Measurements from ENCODE around the gene HAS3. TPM values are rescaled to one million over a fixed set of nuclear protein-coding genes. Genes with fewer than 3 reads are reported as not detected.

HAS3 gene
- total and polyA plus RNA-seq, 8 donors: 1.1 to 10.3 (median 5.8) TPM; not detected in 1

DNA sequence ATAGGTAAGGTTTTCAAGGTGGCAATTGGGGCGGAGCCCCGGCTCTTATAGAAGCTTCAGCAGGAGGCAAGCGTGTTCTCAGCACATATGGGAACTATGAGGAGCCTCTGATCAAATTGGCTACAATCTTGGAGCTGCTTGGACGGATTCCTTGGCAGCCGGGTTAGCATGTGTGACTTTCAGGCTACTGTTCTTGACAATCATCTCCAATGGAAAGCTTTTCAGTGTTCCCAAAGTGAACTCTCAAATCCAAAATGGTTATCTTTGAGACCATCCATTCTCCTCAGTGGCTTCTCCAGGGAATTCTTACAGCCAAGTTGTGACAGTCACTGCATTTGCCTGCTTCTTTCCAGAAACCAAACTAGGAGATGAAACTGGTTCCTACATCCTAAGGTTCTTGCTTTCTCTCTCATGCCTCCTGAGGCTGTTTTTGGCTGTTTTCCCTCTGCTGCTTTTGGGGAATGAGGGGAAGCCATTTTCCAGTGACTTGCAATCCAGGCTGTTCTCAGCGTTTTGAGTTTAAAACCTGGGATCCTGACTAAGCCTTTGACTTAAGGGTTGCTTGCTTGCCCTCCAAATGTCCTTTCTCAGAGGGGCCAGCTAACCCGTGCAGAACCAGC is 10.9 kb downstream of the HAS3 start:
- no peak for TF ChIP-seq POLR2A (IDR thresholded peaks at IDR 0.05)
- Histone ChIP-seq H3K27me3 (no peaks in the 10 kb centered on the region), H3K27ac (no peak overlapping the region), H3K4me3 (no peak overlapping the region), H3K36me3 (peaks cover 49 to 91% (median 81%) of the 10 kb centered on the region in 4 donors), H3K4me1 (peaks cover 6 to 18% (median 8%) of the 10 kb centered on the region in 4 donors), H3K9me3 (no peaks in the 10 kb centered on the region)
- DNase-seq: no peak
- intact Hi-C loops (cut with DNase I; ENCODE audit: low total_unique reads): no loop called here
- 82 to 90% (median 88%) methylated on average over 7 of the region's 7 CpGs for WGBS, 5 donors

DNA sequence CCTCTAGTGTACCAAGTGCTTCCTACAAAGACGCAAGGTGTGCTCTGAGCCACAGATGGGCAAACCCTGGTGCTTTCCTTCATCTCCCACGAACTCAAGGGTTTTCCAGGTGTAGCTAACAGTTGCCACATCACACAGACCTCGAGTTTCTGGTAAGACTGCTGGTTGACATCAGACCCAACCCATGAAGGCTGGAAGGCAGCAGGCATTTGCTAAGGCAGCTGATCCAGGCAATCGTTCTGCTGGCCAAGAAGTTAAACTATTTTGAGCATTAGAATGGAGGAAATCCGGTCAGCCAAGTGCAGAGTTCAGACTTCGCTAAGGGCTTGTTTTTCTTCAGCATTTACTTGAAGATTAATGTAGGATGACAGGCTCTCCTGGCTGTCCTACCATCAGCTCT is 11.5 kb downstream of the HAS3 start:
- Histone ChIP-seq H3K4me3 (no peak overlapping the region), H3K27ac (no peak overlapping the region), H3K36me3 (peaks cover 49 to 91% (median 84%) of the 10 kb centered on the region in 4 donors), H3K4me1 (peaks cover 6 to 18% (median 8%) of the 10 kb centered on the region in 4 donors), H3K27me3 (no peaks in the 10 kb centered on the region), H3K9me3 (no peaks in the 10 kb centered on the region)
- TF ChIP-seq, protein P1, sequence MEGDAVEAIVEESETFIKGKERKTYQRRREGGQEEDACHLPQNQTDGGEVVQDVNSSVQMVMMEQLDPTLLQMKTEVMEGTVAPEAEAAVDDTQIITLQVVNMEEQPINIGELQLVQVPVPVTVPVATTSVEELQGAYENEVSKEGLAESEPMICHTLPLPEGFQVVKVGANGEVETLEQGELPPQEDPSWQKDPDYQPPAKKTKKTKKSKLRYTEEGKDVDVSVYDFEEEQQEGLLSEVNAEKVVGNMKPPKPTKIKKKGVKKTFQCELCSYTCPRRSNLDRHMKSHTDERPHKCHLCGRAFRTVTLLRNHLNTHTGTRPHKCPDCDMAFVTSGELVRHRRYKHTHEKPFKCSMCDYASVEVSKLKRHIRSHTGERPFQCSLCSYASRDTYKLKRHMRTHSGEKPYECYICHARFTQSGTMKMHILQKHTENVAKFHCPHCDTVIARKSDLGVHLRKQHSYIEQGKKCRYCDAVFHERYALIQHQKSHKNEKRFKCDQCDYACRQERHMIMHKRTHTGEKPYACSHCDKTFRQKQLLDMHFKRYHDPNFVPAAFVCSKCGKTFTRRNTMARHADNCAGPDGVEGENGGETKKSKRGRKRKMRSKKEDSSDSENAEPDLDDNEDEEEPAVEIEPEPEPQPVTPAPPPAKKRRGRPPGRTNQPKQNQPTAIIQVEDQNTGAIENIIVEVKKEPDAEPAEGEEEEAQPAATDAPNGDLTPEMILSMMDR (IDR thresholded peaks at IDR 0.05): no peak
- no peak for TF ChIP-seq EP300 (IDR thresholded peaks at IDR 0.05)
- no peak for TF ChIP-seq POLR2A (IDR thresholded peaks at IDR 0.05)
- no peak for TF ChIP-seq POLR2AphosphoS5 (IDR thresholded peaks at IDR 0.05)
- intact Hi-C loops (cut with DNase I; ENCODE audit: low total_unique reads): no loop called here
- peak in 1 of 2 donors; percentile 5 for DNase-seq
- 68 to 78% (median 72%) methylated on average over 6 of the region's 6 CpGs for WGBS, 5 donors

DNA sequence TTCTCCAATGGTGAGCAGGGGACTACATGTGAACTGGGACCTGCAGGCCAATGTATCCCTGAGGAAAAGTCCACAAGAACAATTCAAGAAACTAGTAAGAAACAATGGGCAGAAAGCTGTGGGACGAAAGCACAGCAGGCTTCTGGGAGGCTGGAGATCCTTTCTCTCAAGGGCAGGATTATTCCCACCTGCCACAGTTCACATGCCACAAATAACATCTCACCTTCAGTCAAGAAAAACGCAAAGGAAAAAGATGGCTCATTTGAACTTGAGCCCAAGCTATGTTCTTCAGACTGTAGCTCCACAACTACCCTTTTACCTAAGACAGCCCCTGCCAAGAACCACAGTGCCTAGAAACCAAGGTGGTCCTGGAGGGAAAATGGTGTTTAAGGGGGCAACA is 13.0 kb downstream of the HAS3 start:
- Histone ChIP-seq H3K4me3 (no peak overlapping the region), H3K36me3 (peaks cover 49 to 83% (median 79%) of the 10 kb centered on the region in 4 donors), H3K27me3 (no peaks in the 10 kb centered on the region), H3K9me3 (no peaks in the 10 kb centered on the region), H3K4me1 (peaks cover 0 to 14% (median 6%) of the 10 kb centered on the region in 4 donors), H3K27ac (no peak overlapping the region)
- WGBS, 5 donors: 84 to 94% (median 90%) methylated on average over 2 of the region's 2 CpGs
- no peak for DNase-seq
- intact Hi-C loops (cut with DNase I; ENCODE audit: low total_unique reads): no loop called here
- TF ChIP-seq POLR2A (IDR thresholded peaks at IDR 0.05) (no peak), EP300 (IDR thresholded peaks at IDR 0.05) (no peak)
- TF ChIP-seq, protein P1 (IDR thresholded peaks at IDR 0.05): no peak

DNA sequence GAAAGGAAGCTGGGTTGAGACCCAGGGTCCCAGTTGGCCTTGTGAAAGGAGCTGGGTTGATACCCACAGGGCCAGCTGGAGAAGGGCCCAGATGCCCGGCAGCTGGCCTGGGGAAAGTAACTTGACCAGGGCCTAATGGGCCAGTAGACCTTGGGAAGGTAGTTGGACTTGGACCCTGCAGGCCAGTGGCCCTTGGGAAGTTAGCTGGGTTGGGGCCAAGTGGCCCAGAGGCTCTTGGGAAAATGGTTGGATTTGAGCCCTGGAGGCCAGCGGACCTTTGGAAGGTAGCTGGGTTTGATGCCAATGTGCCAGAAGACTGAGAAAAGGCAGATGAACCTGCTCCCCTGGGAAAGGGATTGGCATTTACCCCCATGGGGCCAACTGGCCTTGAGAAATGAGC is 13.5 kb downstream of the HAS3 start:
- no peaks in the 10 kb centered on the region for H3K9me3 ChIP-seq
- intact Hi-C loops (cut with DNase I; ENCODE audit: low total_unique reads): no loop called here
- no peak overlapping the region for H3K27ac ChIP-seq
- H3K4me3 ChIP-seq: no peak overlapping the region
- H3K4me1 ChIP-seq: peaks cover 0 to 14% (median 9%) of the 10 kb centered on the region in 4 donors
- no peak for DNase-seq
- H3K27me3 ChIP-seq: no peaks in the 10 kb centered on the region
- H3K36me3 ChIP-seq: peaks cover 48 to 77% (median 74%) of the 10 kb centered on the region in 4 donors
- TF ChIP-seq, protein P1 (IDR thresholded peaks at IDR 0.05): no peak
- TF ChIP-seq POLR2AphosphoS5 (IDR thresholded peaks at IDR 0.05): no peak
- no peak for TF ChIP-seq EP300 (IDR thresholded peaks at IDR 0.05)
- TF ChIP-seq POLR2A (IDR thresholded peaks at IDR 0.05): no peak
- WGBS, 5 donors: 67 to 93% (median 76%) methylated on average over 1 to 2 of the region's 2 CpGs

DNA sequence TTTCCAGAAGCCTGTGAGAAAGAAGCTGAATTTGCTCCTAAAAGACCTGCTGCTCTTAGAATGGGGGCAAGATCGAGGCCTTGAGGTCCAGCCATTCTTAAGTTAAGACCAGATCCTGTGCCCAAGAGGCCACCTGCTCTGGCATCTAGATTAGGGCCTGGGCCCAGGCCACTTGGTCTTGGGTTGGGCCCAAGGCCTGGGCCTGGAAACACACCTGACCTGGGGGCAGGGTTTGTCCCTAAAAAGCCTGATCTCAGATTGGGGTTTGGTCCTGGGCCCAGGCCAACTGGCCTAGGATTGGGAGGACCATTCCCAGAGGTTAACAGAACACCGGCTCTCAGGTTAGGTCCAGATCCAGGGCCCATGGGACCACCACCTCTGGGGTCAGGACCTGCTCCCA is 14.1 kb downstream of the HAS3 start:
- Histone ChIP-seq H3K27me3 (no peaks in the 10 kb centered on the region), H3K27ac (no peak overlapping the region), H3K4me1 (peaks cover 0 to 17% (median 10%) of the 10 kb centered on the region in 4 donors), H3K4me3 (no peak overlapping the region), H3K36me3 (peaks cover 42 to 74% (median 71%) of the 10 kb centered on the region in 4 donors), H3K9me3 (no peaks in the 10 kb centered on the region)
- 93 to 100% (median 99%) methylated on average over 1 to 2 of the region's 2 CpGs for WGBS, 5 donors
- TF ChIP-seq, protein P1 (IDR thresholded peaks at IDR 0.05): no peak
- TF ChIP-seq POLR2A (IDR thresholded peaks at IDR 0.05) (no peak), EP300 (IDR thresholded peaks at IDR 0.05) (no peak), POLR2AphosphoS5 (IDR thresholded peaks at IDR 0.05) (no peak)
- intact Hi-C loops (cut with DNase I; ENCODE audit: low total_unique reads): no loop called here
- DNase-seq: no peak

All from stomach (tissue), 9 donors.